Osteoblast (primary cell): ENCODE measurements around the gene RBFA. TPM values are rescaled to one million over a fixed set of nuclear protein-coding genes. Genes with fewer than 3 reads are reported as not detected.
A peak's percentile ranks its signal among the peaks of the same experiment; 100 is the strongest.

ENCODE experiments used
- DNase-seq: peaks from one replicate; pipeline ENCODE4 v3.0.0; 2011; ENCODE audit warnings: low spot score, mixed read lengths; ENCODE audit not compliant: insufficient read length; ENCODE audit errors: missing footprints
- H2AFZ ChIP-seq: 2 replicates; pipeline ENCODE4 v1.6.0; 2011; ENCODE audit warnings: mild to moderate bottlenecking, low read length
- H3K27ac ChIP-seq: 2 replicates; pipeline ENCODE4 v1.5.1; 2011; ENCODE audit warnings: mild to moderate bottlenecking, low read depth, low read length, moderate library complexity
- H3K27me3 ChIP-seq: 2 replicates; pipeline ENCODE4 v1.6.0; 2012; ENCODE audit warnings: mild to moderate bottlenecking, control low read depth, inconsistent platforms, low read length, moderate library complexity; ENCODE audit not compliant: insufficient read depth
- H3K36me3 ChIP-seq: 2 replicates; pipeline ENCODE4 v1.5.1; 2011; ENCODE audit warnings: mild to moderate bottlenecking, low read length, control low read depth, moderate library complexity; ENCODE audit not compliant: insufficient read depth
- H3K4me1 ChIP-seq: 2 replicates; pipeline ENCODE4 v1.5.1; 2011; ENCODE audit warnings: mild to moderate bottlenecking, low read length, control low read depth, moderate library complexity; ENCODE audit not compliant: insufficient read depth
- H3K4me2 ChIP-seq: 2 replicates; pipeline ENCODE4 v1.6.0; 2011; ENCODE audit warnings: mild to moderate bottlenecking, low read length; ENCODE audit not compliant: insufficient read depth
- H3K4me3 ChIP-seq: fragments of 200-600 bp; sonication (generic); 3 replicates; pipeline ENCODE4 v1.5.1; 2012; ENCODE audit warnings: mild to moderate bottlenecking, low read length, inconsistent platforms; ENCODE audit not compliant: insufficient read depth
- H3K79me2 ChIP-seq: 2 replicates; pipeline ENCODE4 v1.6.0; 2012; ENCODE audit warnings: mild to moderate bottlenecking, low read length, control low read depth, inconsistent platforms; ENCODE audit not compliant: insufficient read depth
- H3K9me3 ChIP-seq: 2 replicates; pipeline ENCODE4 v1.5.1; 2011; ENCODE audit warnings: low read depth, low read length, control low read depth
- H4K20me1 ChIP-seq: 2 replicates; pipeline ENCODE4 v1.6.0; 2012; ENCODE audit warnings: mild to moderate bottlenecking, low read length, control low read depth; ENCODE audit not compliant: insufficient read depth
- total RNA-seq: library from RNA; depleted of rRNA; stranded (reverse); fragments of >200 nt; gene quantifications from 2 replicates; pipeline ENCODE4 v1.2.3, GENCODE V29; 2012
- TF ChIP-seq, protein P1 (sequence below): IDR thresholded peaks from 2 replicates; pipeline ENCODE4 v1.5.1; 2011; ENCODE audit warnings: mild to moderate bottlenecking, low read depth, low read length, moderate library complexity; ENCODE audit errors: extremely low read depth

Gene RBFA
- total RNA-seq, 1 donor, result 29.0 TPM

DNA sequence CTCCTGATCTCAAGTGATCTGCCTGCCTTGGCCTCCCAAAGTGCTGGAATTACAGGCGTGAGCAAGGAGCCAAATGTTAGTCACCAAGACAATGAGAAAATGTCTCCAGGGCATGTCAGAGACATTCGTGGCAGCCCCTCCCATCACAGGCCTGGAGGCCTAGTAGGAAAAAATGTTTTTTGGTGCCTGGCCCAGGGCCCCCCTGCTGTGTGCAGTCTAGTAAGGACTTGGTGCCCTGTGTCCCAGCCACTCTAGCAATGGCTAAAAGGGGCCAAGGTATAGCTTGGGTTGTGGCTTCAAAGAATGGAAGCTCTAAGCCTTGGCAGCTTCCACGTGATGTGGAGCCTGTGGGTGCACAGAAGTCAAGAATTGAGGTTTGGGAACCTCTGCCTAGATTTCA is 33.4 kb upstream of the RBFA start:
- Histone ChIP-seq H3K36me3 (no peaks in the 10 kb centered on the region), H3K9me3 (no peaks in the 10 kb centered on the region), H3K4me2 (no peak overlapping the region), H3K4me3 (no peak overlapping the region), H3K79me2 (no peaks in the 10 kb centered on the region), H3K27me3 (no peaks in the 10 kb centered on the region), H3K4me1 (peaks cover 3% of the 10 kb centered on the region), H3K27ac (no peak overlapping the region), H4K20me1 (no peaks in the 10 kb centered on the region), H2AFZ (no peak overlapping the region)
- TF ChIP-seq, protein P1, sequence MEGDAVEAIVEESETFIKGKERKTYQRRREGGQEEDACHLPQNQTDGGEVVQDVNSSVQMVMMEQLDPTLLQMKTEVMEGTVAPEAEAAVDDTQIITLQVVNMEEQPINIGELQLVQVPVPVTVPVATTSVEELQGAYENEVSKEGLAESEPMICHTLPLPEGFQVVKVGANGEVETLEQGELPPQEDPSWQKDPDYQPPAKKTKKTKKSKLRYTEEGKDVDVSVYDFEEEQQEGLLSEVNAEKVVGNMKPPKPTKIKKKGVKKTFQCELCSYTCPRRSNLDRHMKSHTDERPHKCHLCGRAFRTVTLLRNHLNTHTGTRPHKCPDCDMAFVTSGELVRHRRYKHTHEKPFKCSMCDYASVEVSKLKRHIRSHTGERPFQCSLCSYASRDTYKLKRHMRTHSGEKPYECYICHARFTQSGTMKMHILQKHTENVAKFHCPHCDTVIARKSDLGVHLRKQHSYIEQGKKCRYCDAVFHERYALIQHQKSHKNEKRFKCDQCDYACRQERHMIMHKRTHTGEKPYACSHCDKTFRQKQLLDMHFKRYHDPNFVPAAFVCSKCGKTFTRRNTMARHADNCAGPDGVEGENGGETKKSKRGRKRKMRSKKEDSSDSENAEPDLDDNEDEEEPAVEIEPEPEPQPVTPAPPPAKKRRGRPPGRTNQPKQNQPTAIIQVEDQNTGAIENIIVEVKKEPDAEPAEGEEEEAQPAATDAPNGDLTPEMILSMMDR, result no peak
- no peak for DNase-seq

DNA sequence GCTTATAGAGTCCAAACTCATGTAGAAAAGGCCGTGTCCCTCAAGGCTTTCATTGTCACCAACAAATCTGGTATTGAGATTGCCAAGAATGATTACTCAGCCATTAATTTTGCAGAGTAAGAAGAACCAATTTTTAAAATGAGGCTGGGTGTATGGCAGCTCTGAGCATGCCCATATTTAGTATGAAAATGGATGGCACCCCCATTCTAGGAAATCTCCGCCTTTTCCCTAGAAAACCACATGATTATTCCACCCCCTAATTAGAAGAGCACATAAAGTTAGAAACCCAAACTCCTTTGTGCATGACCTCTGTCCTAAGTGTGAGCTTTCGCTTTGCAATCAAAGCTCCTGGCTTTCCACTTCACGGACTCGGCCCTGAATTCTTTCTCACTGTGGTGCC is 31.8 kb upstream of the RBFA start:
- H3K36me3 ChIP-seq, result no peaks in the 10 kb centered on the region
- H3K4me1 ChIP-seq, result peaks cover 3% of the 10 kb centered on the region
- H3K9me3 ChIP-seq, result no peaks in the 10 kb centered on the region
- H3K4me3 ChIP-seq, result no peak overlapping the region
- no peaks in the 10 kb centered on the region for H4K20me1 ChIP-seq
- no peak overlapping the region for H3K4me2 ChIP-seq
- DNase-seq, result no peak
- H2AFZ ChIP-seq, result peak overlapping the region; percentile 20
- TF ChIP-seq, protein P1, result no peak
- no peaks in the 10 kb centered on the region for H3K27me3 ChIP-seq
- no peak overlapping the region for H3K27ac ChIP-seq
- H3K79me2 ChIP-seq, result no peaks in the 10 kb centered on the region

DNA sequence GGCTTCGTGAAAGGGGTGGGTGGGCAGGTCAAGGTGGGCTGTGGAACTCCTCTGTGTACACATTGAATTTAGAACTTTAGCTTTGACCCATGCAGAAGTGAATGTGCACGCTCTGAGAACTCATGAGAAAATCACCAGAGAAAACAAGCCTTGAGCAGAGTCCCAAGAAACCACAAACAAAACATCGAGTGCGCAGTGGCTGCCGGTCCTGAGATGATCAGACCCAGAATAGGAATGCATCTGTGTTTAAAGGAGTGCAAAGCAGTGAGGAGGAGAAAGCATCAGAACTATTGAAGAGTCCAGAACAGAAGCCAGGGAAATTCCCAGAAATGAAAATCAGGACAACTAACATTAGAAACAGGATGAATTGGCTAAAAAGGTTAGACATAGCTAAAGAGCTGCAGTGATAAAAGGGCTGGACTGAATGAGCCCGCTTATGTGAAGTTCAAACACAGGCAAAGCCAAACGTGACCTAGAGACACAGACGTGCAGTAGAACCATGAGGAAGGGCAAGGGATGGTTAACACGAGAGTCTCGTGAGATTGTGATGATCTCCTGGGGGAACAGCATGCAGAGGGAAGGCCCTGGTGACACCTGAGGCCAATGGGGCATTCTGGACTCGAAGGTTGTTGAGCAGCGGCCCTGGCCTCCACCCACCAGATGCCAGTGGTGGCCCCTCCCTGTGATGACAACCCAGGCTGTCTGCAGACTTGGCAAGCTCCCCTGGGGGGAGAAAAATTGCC is 29.5 kb upstream of the RBFA start:
- H3K4me2 ChIP-seq, result peak overlapping the region; percentile 5
- H3K27me3 ChIP-seq, result no peaks in the 10 kb centered on the region
- no peaks in the 10 kb centered on the region for H3K79me2 ChIP-seq
- H2AFZ ChIP-seq, result peak overlapping the region; percentile 12
- peaks cover 4% of the 10 kb centered on the region for H3K4me1 ChIP-seq
- peak; percentile 75 for DNase-seq
- no peaks in the 10 kb centered on the region for H4K20me1 ChIP-seq
- H3K9me3 ChIP-seq, result no peaks in the 10 kb centered on the region
- H3K4me3 ChIP-seq, result no peak overlapping the region
- TF ChIP-seq, protein P1, result no peak
- H3K27ac ChIP-seq, result no peak overlapping the region
- no peaks in the 10 kb centered on the region for H3K36me3 ChIP-seq

DNA sequence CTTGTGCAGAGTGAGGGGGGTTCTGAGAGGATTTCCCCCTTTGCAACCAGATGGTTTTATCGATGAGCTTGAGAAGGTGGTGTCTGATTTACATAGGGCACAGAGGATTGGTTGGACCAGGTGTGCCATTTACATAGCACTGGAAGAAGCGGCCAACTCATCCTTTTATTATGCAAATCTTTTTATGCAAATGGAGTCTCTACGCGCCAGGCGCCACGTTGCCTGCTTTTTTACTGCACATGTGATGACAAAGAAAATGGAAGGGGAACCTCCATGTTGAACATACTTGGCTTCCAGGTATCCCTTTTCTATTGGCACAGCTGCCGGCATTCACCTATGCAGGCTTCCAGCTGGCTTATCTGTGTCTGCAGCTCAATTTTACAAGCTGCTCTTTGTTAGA is 27.5 kb upstream of the RBFA start:
- H3K27ac ChIP-seq, result no peak overlapping the region
- peaks cover 16% of the 10 kb centered on the region for H3K4me1 ChIP-seq
- TF ChIP-seq, protein P1, result no peak
- no peak overlapping the region for H3K4me3 ChIP-seq
- H3K4me2 ChIP-seq, result no peak overlapping the region
- no peaks in the 10 kb centered on the region for H3K79me2 ChIP-seq
- no peaks in the 10 kb centered on the region for H3K9me3 ChIP-seq
- no peak for DNase-seq
- no peak overlapping the region for H2AFZ ChIP-seq
- no peaks in the 10 kb centered on the region for H3K27me3 ChIP-seq
- H3K36me3 ChIP-seq, result no peaks in the 10 kb centered on the region
- H4K20me1 ChIP-seq, result no peaks in the 10 kb centered on the region
